Measurements from ENCODE around the gene TBC1D21.
A peak's percentile ranks its signal among the peaks of the same experiment; 100 is the strongest.

The TBC1D21 gene

DNA sequence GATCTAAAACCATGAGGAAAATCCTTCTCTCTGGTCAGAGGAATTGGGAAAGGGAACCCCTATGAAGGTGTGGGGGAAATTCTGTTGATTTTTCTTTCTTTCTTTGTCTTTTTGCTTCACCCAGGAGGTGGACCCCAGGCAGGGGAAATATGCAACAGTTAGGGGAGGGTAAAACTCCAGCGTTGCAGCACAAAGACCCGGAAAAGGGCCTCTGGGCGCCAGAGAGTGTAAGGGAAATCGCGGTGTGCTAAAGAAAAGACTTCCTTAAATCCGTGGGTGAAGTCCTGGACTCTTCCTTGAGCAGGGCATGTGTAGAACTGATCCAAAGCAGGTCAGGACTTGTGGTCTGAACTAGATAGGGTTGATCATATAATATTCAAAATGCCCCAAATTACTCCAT is 11.1 kb upstream of the TBC1D21 start:
- DNase-seq (ENCODE audit: low read depth): no peak

DNA sequence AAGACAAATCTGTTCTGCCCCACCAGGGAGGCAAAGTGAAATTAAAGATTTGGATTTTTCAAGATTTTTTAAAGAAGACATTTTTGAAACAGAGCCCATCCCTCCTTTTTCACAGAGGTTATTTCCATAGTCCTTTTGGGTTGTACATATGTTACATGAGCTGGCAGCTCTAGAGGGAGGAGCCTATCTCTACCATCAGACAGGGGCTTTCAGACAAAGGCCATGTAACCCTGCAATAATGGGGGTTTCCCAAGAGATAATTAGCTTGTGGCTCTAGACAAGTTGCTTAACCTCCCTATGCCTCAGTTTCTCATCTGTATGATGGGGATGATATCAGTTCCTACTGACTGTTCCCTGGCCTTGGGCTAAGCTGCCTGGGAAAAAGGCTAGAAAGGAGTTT is 8.0 kb upstream of the TBC1D21 start:
- DNase-seq (ENCODE audit: low read depth): no peak

DNA sequence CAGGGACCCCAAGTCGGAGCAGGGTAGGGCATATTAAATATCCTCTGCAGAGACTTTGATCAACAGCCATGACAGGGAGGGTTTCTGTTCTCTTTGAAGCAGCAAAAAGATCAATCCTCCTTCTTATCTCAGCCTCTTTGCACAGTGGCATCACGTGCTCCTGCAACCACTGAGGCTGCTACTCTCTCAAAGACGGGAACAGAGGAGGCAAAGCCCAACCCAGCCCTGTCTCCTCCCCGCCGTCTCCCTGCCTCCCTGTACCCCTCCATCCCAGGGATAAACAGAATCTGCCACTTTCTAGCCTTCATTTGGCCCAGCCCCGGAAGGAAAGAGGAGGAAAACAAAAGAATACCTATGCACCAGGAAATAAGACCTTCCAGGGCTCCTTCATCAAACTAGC is 7.5 kb upstream of the TBC1D21 start:
- DNase-seq (ENCODE audit: low read depth): no peak

DNA sequence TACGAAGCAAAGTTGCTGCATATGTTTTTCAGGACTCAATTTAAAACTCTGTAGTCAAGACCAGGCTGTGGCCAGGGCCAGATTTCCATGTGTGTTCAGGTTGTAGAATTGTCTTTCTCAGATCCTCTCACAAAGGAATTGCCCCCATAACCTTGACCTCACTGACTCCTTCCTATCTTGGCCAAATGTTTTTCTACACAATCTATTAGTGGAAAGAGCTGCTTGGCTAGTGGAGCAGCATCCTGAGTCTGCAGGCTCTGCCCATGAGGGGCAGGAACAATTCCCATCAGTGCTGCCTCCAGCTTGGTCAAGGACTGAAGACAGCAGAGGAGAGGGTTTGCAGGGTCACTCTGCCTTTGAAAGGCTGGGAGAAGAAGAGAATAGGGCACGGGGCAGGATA is 6.9 kb upstream of the TBC1D21 start:
- DNase-seq (ENCODE audit: low read depth): no peak

DNA sequence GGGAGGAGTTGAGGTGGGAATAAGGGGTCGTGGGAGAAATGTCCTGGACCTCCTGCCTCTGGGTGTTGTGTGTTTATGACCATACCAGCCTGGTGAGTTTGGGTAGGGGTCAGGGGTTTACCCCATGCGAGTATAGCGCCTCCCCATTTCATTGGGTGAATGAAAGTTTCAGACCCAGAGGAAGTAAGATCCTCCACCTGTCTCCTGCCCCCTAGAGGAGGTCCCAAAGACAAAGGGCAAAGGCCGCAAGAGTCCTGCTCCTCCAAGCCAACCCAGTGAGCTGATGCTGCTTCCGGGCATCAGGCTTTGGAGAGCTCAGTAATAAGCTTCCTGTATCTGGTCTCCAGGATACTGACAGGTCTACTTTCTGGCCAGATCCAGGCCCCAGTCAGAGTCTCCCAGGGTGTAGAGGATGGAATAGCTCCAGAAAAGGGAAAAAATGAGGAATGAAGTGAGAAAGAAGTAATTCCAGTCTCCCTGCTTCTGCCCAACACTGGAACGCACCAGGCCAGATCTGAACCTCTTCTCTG is 6.4 kb upstream of the TBC1D21 start:
- no peak for DNase-seq (ENCODE audit: low read depth)

DNA sequence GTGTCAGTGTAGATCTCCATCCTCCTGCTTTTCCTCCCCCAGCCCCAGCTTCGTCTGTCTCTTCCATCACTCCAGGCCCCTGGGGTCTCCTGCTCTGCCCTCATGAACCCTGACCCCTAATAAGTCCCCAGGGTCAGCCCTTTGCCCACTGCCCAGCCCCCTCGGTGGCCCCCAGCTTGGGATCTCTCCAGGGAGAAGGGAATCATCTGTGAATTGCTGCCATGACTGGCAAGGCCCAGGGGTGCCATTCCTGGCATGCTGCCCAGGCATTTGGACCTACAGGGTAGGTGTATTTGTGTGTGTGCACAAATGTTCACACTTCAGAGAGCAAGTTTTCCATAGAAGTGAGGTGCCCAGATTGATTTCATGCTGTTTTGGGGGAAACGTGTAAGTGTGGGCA is 5.9 kb upstream of the TBC1D21 start:
- DNase-seq (ENCODE audit: low read depth): no peak

DNA sequence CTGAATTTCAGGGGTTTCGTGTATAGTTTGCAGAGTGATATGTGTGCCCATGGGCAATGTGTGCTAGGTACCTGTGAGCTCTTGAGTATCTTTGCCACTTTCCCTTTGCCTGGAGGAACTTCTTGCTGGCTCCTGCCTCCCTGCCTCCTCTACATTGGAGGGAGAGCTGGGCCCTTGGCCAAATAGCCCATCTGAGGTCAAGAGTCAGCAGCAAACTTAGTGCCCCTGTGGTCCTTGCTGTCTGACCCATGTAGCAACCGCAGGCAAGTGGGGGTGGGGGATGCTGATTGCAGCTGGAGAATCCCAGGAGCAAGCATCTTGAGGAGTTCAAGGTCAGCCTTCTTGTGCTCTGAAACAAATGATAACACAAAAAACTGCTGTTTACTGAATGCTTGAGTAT is 5.4 kb upstream of the TBC1D21 start:
- DNase-seq (ENCODE audit: low read depth): no peak

DNA sequence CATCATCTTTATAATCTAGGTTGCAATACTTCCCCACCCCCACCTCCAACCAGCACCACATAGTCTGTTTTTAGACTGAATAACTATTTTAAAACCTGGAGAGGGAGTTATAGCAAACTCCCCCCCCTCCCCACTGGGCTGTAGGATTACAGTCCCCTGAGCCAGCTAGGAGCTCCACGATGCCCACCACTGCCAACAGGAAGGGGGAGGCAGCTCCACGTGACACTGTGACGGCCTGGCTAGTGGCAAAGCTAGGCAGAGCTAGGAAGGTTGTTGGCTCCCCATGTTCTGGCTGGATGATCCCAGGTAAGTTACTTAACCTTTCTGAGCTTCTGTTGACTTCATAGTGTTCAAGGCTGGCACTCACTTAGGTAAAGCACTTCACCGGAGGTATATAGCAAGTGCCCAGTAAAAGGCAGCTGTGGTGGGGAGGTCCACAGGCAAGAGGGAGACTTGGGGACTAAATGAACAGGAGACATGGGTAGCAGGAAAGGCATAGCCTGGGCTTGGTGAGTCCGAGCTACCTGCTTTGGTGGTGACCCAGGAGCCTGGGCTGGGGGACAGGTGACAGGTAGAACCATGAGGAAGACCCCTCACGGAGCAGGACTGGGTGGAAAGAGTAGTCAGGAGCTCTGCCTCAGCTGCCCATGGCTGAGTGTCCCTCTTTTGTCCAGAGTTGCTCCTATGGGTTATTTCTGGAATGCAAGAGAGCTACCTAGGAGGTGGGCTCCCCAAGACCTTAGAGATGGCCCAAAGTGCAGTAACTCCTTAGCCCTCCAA is 4.0 kb upstream of the TBC1D21 start:
- DNase-seq (ENCODE audit: low read depth): no peak

DNA sequence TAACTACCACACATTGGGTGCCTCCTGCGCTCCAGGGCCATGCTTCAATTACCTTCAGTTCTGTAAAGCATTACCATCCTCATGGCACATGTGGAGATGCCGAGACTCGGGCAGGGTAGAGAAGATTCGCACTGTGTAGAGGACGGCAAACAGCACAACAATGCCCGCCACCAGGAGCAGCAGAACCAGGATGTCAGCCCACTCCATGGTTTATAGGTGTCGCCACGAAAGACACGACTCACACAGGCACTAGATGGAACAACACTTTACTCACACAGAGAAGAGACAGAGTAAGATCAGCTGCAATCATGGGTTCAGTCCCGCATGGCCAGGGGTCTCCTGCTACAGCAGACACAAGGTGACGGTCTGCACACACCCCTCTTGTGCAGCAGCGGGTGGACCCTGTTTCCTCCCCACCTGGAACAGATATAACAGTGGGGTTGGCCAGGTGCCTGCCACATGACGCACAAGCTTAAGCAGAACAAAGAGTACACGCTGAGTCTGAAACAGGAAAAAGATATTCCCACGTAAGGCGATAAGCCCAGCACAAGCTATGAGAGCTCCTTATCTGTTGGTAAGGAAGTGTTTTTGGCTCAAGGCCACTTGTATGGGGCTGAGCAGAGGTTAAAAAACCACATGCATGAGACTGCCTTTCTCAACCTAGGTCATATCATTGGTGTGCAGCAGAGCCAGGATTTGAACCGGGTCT is 2.5 kb upstream of the TBC1D21 start:
- DNase-seq (ENCODE audit: low read depth): no peak

DNA sequence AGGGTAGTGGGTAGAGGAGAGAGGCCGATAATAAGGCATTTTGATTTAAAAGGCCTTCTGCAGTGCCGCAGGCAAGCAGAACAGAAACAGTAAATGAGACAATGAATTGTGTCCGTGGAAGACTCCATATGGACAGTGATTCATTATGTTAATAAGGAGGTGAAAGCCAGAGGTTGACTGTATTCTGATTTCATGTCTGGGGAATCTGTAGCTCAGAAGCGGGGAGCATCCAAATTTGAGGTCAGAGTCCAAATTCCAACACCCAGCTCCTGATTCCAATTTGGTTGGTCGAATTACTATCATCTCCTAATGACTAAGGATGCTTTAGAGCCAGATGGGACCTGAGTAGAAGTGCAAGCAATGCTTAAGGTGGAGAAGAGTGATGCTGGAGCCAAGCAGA is 1.0 kb upstream of the TBC1D21 start:
- DNase-seq (ENCODE audit: low read depth): peak; percentile 60

DNA sequence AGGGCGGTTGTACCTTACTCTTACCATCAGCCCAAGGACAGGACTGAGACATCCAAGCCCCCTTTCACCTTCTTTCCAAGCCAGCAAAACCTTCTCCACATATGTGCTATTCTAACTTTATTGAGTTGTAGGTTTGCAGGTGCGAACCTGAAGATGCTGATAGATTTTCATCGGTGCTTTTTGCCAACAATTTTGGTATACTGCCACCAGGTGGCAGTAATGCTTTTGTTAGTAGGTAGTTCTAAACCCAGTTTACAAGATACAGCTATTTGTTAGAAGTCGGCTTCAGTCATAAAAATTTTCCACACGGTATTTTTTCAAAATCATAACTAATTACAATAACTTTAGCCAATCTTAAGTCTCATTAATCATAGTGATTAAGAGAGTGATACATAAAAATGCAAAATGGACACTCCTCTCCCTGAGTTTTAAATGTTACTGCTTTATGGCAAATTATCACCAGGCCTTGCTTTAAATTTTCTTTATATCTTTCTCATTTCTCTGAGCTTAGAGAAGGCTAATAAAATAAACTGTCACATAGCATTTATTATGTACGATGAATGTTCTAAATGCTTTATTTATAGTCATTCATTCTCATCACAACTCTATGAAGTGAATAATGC is 636 bp downstream of the TBC1D21 start:
- DNase-seq (ENCODE audit: low read depth): peak; percentile 75

DNA sequence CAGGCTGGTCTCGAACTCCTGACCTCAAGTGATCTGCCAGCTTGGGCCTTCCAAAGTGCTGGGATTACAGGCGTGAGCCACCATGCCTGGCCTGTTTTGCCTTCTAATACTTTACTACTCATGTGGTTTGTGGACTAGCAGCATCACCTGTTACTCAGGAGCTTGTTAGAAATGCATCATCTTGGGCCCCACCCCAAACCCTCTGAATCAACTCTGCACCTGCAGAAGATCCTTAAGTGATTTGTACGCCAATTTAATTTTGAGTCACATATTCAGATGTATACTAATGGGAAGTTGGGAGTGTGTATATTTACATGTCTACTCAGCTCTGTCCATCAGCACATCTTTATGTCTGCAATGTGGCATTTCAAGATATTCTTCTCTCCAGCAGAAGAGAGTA is 6.1 kb downstream of the TBC1D21 start:
- DNase-seq (ENCODE audit: low read depth): no peak

DNA sequence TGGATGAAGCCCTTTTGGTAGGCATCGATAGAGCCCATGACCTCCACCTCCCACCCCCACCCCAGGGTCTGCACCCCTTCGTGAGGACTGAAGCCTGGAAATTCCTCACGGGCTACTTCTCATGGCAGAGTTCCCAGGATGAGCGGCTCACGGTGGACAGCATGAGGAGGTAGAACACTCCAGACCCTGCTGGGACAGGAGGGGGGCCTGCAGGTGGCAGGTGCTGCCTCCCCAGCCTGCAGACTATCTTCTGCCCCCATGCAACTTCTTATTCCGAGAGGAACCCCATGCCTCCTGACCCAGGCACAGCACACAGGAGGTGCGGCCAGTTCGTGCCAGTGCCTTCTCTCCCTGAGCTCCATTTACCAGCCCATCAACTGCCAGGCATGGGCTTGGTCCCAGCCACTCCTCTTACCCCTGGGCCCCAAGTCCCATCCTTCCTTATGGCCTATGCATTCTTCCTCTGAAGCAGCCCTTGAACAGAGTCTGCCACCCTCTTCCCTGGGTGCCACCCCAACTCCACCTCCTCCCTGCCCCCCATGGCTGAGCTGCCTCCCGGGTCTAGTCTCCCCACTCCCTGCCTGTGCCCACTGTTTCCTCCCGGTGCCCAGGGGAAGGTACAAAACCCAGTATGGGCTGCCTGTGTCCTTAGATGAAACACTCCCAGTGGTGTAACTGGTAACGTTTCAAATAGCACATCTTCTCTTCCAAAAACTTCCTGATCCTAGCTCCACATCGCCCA is 8.4 kb downstream of the TBC1D21 start:
- DNase-seq (ENCODE audit: low read depth): no peak

DNA sequence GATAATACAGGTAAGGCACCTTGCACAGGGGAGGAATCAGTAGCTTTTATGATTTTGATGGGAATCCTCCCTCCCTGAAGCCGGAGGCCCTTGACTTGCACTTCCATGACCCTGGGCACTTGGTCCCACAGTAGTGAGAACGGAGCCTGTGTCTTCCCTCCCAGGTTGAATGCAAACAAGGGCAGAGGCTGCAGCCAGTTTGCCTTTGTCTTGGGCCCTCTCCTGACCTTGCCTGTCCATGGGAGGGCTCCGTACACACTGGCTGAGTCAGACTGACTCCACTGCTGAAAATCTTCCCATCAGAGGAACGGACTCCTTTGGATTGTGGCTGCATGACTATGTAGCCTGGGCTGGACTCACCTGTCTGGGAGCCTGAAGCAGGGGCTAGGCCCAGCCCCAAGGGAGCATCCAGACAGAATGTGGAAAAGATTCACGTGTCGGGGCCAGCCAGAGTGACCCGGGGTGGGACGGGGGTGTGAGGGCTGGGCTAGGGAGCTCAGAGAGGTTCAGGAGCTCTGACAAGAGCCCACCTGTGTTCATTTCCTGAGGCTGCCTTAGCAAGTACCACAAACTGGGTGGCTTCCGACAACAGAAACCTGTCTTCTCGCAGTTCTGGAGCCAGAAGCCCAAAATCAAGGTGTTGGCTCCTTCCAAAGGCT is 9.5 kb downstream of the TBC1D21 start:
- DNase-seq (ENCODE audit: low read depth): peak; percentile 14

DNA sequence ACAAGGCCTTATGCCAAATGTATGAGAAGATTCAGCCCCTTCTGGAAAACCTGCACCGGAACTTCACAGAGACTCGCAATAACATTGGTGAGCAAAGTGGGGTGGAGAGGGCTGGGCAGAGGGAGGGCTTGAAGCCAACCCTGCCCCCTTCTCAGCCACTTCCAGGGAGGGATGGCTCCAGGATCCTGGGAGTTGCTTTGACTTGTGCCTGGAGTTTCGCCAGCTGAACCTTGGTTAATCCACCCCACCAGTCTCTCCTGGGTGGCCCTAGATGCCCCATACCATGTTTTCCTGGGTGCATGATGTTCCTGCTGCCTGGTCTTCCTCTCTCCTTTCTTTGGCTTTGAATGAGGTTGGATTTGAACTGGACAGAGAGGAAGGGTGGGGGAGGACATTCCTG is 10.8 kb downstream of the TBC1D21 start:
- no peak for DNase-seq (ENCODE audit: low read depth)

DNA sequence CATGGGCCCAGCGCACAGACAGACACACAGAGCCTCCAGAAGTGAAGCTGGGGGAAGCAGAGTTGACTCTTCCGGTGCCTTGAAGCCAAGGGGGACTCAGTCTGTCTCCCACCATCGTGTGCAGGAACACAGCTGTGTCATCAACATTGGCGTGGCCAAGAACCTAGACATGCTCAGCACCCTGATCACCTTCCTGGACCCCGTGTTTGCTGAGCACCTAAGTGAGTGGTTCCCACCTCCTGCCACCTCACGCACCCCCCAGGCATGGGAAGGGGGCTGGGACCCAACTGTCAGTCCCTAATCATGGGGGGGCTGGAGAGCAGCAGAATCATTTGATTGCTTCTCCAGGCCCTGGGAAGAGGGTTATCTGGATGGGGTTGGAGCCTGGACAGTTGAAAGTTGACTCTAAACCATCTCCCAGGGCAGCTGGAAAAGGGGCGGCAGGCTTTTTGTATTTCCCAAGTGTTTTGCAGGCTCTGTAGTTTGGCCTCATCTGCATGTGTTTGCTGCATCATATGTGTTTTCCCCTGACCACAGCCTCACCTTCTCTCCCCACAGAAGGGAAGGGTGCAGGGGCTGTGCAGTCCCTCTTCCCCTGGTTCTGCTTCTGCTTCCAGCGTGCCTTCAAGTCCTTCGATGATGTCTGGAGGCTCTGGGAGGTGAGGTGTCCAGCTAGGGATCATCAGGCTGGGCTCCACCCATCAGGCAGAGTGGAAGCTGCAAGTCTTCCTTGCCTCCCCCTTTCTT is 12.8 kb downstream of the TBC1D21 start:
- no peak for DNase-seq (ENCODE audit: low read depth)

DNA sequence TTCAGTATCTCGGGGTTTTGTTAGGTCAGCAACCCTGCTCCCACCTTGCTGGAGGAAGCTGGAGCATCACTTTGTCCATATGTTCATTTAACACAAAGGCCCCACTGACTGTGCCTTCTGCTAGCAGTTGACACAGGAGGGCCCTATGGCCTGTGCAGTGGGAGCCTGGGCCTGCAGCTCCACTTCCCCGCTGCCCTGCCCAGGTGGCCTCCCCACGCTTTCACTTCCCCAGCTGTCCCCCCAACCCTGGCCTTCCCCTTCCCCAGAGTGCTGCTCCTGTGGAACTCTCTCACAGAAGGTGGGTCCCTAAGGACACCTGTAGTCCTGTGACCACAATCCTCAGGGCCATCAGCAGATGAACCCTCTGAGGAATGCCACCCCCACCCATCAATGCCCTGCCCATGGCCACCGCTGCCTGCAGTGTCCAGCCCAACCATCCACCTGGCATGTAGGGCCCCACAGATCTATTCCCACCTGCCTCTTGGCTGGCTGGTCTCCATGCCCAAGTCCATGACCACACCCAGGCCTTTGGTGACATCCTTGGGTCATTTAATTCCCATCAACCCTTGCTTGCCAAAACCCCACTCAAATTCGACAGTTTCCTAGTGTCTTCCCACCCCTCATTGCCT is 13.5 kb downstream of the TBC1D21 start:
- no peak for DNase-seq (ENCODE audit: low read depth)

DNA sequence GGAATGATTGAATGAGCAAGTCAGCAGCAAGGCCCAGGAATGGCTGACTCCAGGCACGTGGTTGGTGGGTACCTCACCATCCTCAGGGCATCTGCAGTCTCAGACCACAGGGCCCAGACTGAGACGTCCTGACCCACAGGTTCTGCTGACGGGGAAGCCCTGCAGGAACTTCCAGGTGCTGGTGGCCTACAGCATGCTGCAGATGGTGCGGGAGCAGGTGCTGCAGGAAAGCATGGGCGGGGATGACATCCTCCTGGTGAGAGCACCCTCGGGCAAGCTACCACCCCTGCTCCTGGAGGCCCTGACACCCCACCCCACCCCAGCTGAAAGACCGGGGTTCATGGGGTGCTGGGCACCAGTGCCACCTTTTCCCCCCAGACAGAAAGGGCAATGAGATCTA is 14.1 kb downstream of the TBC1D21 start:
- DNase-seq (ENCODE audit: low read depth): no peak

DNA sequence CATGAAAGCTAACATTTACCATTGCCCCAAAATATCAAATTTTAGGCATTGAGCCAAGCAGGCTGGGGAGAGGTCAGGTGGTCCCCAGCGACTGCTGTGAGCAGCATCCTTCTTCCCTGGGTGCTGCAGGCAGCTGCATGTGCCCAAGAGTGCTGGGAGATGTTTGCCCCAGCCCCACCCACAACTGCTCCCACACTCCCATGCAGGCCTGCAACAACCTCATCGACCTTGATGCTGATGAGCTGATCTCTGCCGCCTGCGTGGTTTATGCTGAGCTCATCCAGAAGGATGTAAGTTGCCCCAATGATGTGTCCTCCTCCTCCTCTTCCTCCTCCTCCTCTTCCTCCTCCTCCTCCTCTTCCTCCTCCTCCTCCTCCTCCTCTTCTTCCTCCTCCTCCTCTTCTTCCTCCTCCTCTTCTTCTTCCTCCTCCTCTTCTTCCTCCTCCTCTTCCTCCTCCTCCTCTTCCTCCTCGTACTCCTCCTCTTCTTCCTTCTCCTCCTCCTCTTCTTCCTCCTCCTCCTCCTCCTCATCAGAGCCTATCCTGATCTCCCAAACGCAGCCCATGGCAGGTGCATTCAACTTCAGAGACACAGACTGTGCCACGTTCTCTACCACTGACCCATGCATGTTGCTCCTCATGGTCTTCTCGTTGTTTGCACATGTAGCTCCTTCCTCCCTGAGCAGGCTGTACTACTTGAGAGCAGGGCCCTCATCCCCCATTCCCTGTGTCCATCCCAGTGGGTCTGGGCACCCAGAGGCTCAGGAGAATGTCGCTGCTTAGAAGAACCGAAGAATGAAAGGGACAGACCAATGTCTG is 15.1 kb downstream of the TBC1D21 start:
- no peak for DNase-seq (ENCODE audit: low read depth)

Data from ELR (cell line).